A549 (cell line): ENCODE measurements around the gene GMDS. TPM values are rescaled to one million over a fixed set of nuclear protein-coding genes. Genes with fewer than 3 reads are reported as not detected.

Experiments used
- ATAC-seq, 2 experiments: fragments of 200-7000 bp in 1 of 2; fragments of >200 bp in 1 of 2; cut with Nextera tagmentation in 1 of 2; cut with Tn5 transposase in 1 of 2; 3 replicates each; pipeline versions ENCODE4 v1.8.0 to v1.9.1; 2018 to 2020; ENCODE audit warnings: mild to moderate bottlenecking in 1 of 2, moderate library complexity in 1 of 2
- CTCF ChIA-PET: fragments of 300-600 bp; sonication (Branson Sonifier 250); formaldehyde crosslinking; extraction: SDS; loops from one replicate; lab custom pipeline; 2021; ENCODE audit warnings: antibody characterized with exemption, inconsistent platforms; lab: Yijun Ruan, JAX
- POLR2A ChIA-PET: fragments of 350-600 bp; formaldehyde crosslinking; extraction: SDS; loops from one replicate; lab custom pipeline; 2021; ENCODE audit warnings: antibody characterized with exemption, inconsistent platforms; lab: Yijun Ruan, JAX
- DNase-seq, 2 experiments: peaks; one replicate each; pipeline versions ENCODE4 v3.0.0 to v3.0.0-alpha.2; 2011 to 2016; ENCODE audit warnings: low read depth in 1 of 2, low spot score in 1 of 2
- FAIRE-seq: peaks from 2 replicates; lab custom pipeline; 2011; peaks lifted over from hg19 to GRCh38; lab: Jason Lieb, UNC
- H3K27ac ChIP-seq, 2 experiments: fragments of >200 bp; sonication (Bioruptor Twin); formaldehyde crosslinking; 3 replicates each; pipeline ENCODE4 v1.5.1; 2016 to 2017
- H3K4me1 ChIP-seq: fragments of >200 bp; sonication (Bioruptor Twin); formaldehyde crosslinking; 3 replicates; pipeline ENCODE4 v1.6.1; 2016
- H3K4me2 ChIP-seq: fragments of >200 bp; sonication (Bioruptor Twin); formaldehyde crosslinking; 3 replicates; pipeline ENCODE4 v1.6.1; 2016
- H3K4me3 ChIP-seq: fragments of >200 bp; sonication (Bioruptor Twin); formaldehyde crosslinking; 3 replicates; pipeline ENCODE4 v1.5.1; 2016
- H3K9me3 ChIP-seq: fragments of >200 bp; sonication (Bioruptor Twin); formaldehyde crosslinking; 3 replicates; pipeline ENCODE4 v1.6.1; 2016
- ATOH8 ChIP-seq: fragments of 250-450 bp; sonication (Bioruptor Pico); IDR thresholded peaks from 2 replicates; pipeline ENCODE4 v1.5.0; 2020; ENCODE audit warnings: low read depth, mild to moderate bottlenecking, moderate library complexity
- BHLHE40 ChIP-seq: IDR thresholded peaks from 2 replicates; pipeline ENCODE4 v1.6.1; 2012; ENCODE audit warnings: low read depth, low read length, inconsistent platforms
- CBX2 ChIP-seq: fragments of 200-600 bp; sonication (generic); IDR thresholded peaks from 2 replicates; pipeline ENCODE4 v1.6.1; 2016; ENCODE audit warnings: low read depth, mild to moderate bottlenecking, borderline replicate concordance
- CBX8 ChIP-seq: fragments of 200-600 bp; sonication (generic); IDR thresholded peaks from 2 replicates; pipeline ENCODE4 v1.6.1; 2016
- CHD2 ChIP-seq: fragments of 150-350 bp; IDR thresholded peaks from 2 replicates; pipeline ENCODE4 v1.6.1; 2014; ENCODE audit warnings: low read length; ENCODE audit not compliant: partially characterized antibody
- CHD4 ChIP-seq: fragments of 200-600 bp; sonication (generic); IDR thresholded peaks from 2 replicates; pipeline ENCODE4 v1.6.1; 2016; ENCODE audit warnings: antibody characterized with exemption, mild to moderate bottlenecking, borderline replicate concordance
- E2F6 ChIP-seq: IDR thresholded peaks from 2 replicates; pipeline ENCODE4 v1.6.1; 2012; ENCODE audit warnings: low read depth, borderline replicate concordance
- EHF ChIP-seq: fragments of 250-450 bp; sonication (Bioruptor Pico); IDR thresholded peaks from 2 replicates; pipeline ENCODE4 v1.5.0; 2020; ENCODE audit warnings: mild to moderate bottlenecking
- EHMT2 ChIP-seq: fragments of 200-600 bp; sonication (generic); IDR thresholded peaks from 2 replicates; pipeline ENCODE4 v1.6.1; 2016; ENCODE audit warnings: antibody characterized with exemption, low read depth, mild to moderate bottlenecking, moderate library complexity
- EP300 ChIP-seq, 2 experiments: fragments of >200 bp; sonication (Bioruptor Twin); formaldehyde crosslinking; IDR thresholded peaks; 2 replicates in 1 of 2; 3 replicates in 1 of 2; pipeline ENCODE4 v1.6.1; 2016 to 2017
- ESRRA ChIP-seq: fragments of 150-350 bp; IDR thresholded peaks from 2 replicates; pipeline ENCODE4 v1.6.1; 2014; ENCODE audit warnings: mild to moderate bottlenecking, low read length, borderline replicate concordance
- FOSB ChIP-seq: fragments of 250-450 bp; sonication (Bioruptor Pico); IDR thresholded peaks from 2 replicates; pipeline ENCODE4 v1.5.0; 2020; ENCODE audit warnings: mild to moderate bottlenecking, moderate library complexity
- GATA3 ChIP-seq: IDR thresholded peaks from 2 replicates; pipeline ENCODE4 v1.6.1; 2012; ENCODE audit warnings: borderline replicate concordance
- HES2 ChIP-seq: fragments of >200 bp; sonication (Bioruptor Twin); formaldehyde crosslinking; IDR thresholded peaks from 2 replicates; pipeline ENCODE4 v1.6.1; 2016
- HOXB13 ChIP-seq: fragments of 250-450 bp; sonication (Bioruptor Pico); IDR thresholded peaks from 2 replicates; pipeline ENCODE4 v1.5.0; 2020; ENCODE audit warnings: low read depth, mild to moderate bottlenecking, moderate library complexity
- JUNB ChIP-seq: fragments of >200 bp; sonication (Bioruptor Twin); formaldehyde crosslinking; IDR thresholded peaks from 2 replicates; pipeline ENCODE4 v1.6.1; 2016
- KDM1A ChIP-seq: fragments of 200-600 bp; sonication (generic); IDR thresholded peaks from 2 replicates; pipeline ENCODE4 v1.6.1; 2016; ENCODE audit warnings: low read depth, mild to moderate bottlenecking
- MAX ChIP-seq: IDR thresholded peaks from 2 replicates; pipeline ENCODE4 v1.6.1; 2012
- MAZ ChIP-seq: fragments of 150-350 bp; IDR thresholded peaks from 2 replicates; pipeline ENCODE4 v1.6.1; 2014; ENCODE audit warnings: antibody characterized with exemption, low read depth, low read length, borderline replicate concordance
- PBX3 ChIP-seq: IDR thresholded peaks from 2 replicates; pipeline ENCODE4 v1.6.1; 2012
- POLR2AphosphoS2 ChIP-seq: conservative IDR thresholded peaks from 2 replicates; pipeline ENCODE4 v1.6.1; 2012; ENCODE audit warnings: low read length, improper control_type of control experiment, inconsistent platforms
- RAD21 ChIP-seq, 2 experiments: fragments of >200 bp in 1 of 2; sonication (Bioruptor Twin) in 1 of 2; formaldehyde crosslinking in 1 of 2; IDR thresholded peaks in 1 of 2; conservative IDR thresholded peaks in 1 of 2; 2 replicates in 1 of 2; 3 replicates in 1 of 2; pipeline ENCODE4 v1.6.1; 2012 to 2018; ENCODE audit warnings: inconsistent platforms in 1 of 2
- RARB ChIP-seq: fragments of 250-450 bp; sonication (Bioruptor Pico); IDR thresholded peaks from 2 replicates; pipeline ENCODE4 v1.8.0; 2021; ENCODE audit warnings: mild to moderate bottlenecking, moderate library complexity
- ZFP36 ChIP-seq: fragments of 450-650 bp; IDR thresholded peaks from 2 replicates; pipeline ENCODE4 v1.6.1; 2014; ENCODE audit warnings: borderline replicate concordance; ENCODE audit not compliant: partially characterized antibody
- ZNF302 ChIP-seq: fragments of 250-450 bp; sonication (Bioruptor Pico); IDR thresholded peaks from 2 replicates; pipeline ENCODE4 v1.9.0; 2021; ENCODE audit warnings: inconsistent platforms, mild to moderate bottlenecking, moderate library complexity
- whole genome bisulfite sequencing: methylation state at CpG from one replicate; pipeline ENCODE4 v1.1.6; 2017; ENCODE audit errors: missing lambda C conversion rate; 5-methylcytosine and 5-hydroxymethylcytosine counted together
- polyA plus RNA-seq, 4 experiments: library from polyadenylated mRNA; depleted of rRNA in 3 of 4; stranded (reverse); fragments of >200 nt; fragmentation: RNase III in 1 of 4; extraction: RNeasy Plus Mini Kit Qiagen cat#74134 plus additional on column Dnase treatment in 1 of 4; gene quantifications; 2 replicates in 3 of 4; 3 replicates in 1 of 4; pipeline ENCODE4 v1.2.3, GENCODE V29; 2011 to 2017
- TF ChIP-seq, protein P1 (sequence below): fragments of 450-650 bp; IDR thresholded peaks from 2 replicates; pipeline ENCODE4 v1.6.1; 2014; ENCODE audit warnings: antibody characterized with exemption

GMDS gene
- polyA plus RNA-seq, 2 of the 4 experiments (the other 2 are of a cell fraction): 9.9 to 12.4 TPM

DNA sequence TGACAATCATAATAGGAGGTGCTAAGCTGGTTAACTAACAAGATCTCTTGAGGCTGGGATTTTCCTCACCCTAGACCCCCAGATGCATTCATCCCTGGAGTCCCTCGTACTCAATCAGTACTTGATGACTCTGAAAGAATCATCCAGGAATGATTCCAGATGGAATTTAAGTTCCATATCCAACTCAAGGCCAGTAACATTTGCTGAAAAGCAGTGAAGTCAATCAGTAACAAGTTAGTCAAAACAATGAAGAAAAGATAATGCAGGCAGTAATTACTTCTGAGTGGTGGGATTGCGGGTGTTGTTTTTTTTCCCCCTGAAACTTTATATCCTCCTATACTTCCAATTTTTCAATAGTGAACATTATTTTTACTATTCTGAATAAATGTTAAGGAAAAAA is 18.6 kb downstream of the GMDS start:
- DNase-seq: no peak
- no peak overlapping the region for H3K4me2 ChIP-seq
- no peaks in the 10 kb centered on the region for H3K9me3 ChIP-seq
- TF ChIP-seq GATA3 (no peak), FOSB (CRISPR knock-in tag) (no peak), HES2 (no peak), RARB (CRISPR knock-in tag) (no peak), POLR2AphosphoS2 (no peak), MAX (no peak), HOXB13 (CRISPR knock-in tag) (no peak), E2F6 (no peak), CHD2 (no peak), KDM1A (no peak)
- TF ChIP-seq, all 56 proteins: peak for 0
- Histone ChIP-seq H3K4me1 (peaks cover 22% of the 10 kb centered on the region), H3K4me3 (no peak overlapping the region), H3K27ac (no peak overlapping the region)
- no peak for ATAC-seq
- ChIA-PET CTCF (interaction anchor here (1.1 kb wide), 1 partner anchor 622 kb away, joined by 3 read pairs; no protein-coding TSS in a partner anchor), POLR2A (no interaction called here)
- FAIRE-seq: no peak
- 96% methylated on average over 2 of the region's 2 CpGs for WGBS

- DNase-seq (peak in 1 of 2 experiments; percentile 21), FAIRE-seq (no peak), ATAC-seq (no peak)
- no peaks in the 10 kb centered on the region for H3K9me3 ChIP-seq
- no peak overlapping the region; a peak in 1 of 6 replicates for H3K27ac ChIP-seq
- peaks cover 22% of the 10 kb centered on the region for H3K4me1 ChIP-seq
- POLR2A ChIA-PET: no interaction called here
- CTCF ChIA-PET: interaction anchor here (0.7 to 1.2 kb wide), 3 partner anchors 9 to 128 kb away, joined by 3 read pairs; no protein-coding TSS in a partner anchor
- no peak for TF ChIP-seq MAX
- no peak for TF ChIP-seq ATOH8 (CRISPR knock-in tag)
- TF ChIP-seq EP300 (IDR thresholded peaks at IDR 0.05): no peak
- TF ChIP-seq JUNB: no peak
- TF ChIP-seq CBX2: no peak
- no peak for TF ChIP-seq PBX3
- TF ChIP-seq CBX8: no peak
- TF ChIP-seq CHD4: no peak
- no peak for TF ChIP-seq ZFP36
- no peak for TF ChIP-seq RARB (CRISPR knock-in tag)
- no peak for TF ChIP-seq ZNF302
- TF ChIP-seq RAD21 (conservative IDR thresholded peaks at IDR 0.05 in 1 of 2, IDR thresholded peaks at IDR 0.05 in 1 of 2): no peak
- TF ChIP-seq, protein P1, sequence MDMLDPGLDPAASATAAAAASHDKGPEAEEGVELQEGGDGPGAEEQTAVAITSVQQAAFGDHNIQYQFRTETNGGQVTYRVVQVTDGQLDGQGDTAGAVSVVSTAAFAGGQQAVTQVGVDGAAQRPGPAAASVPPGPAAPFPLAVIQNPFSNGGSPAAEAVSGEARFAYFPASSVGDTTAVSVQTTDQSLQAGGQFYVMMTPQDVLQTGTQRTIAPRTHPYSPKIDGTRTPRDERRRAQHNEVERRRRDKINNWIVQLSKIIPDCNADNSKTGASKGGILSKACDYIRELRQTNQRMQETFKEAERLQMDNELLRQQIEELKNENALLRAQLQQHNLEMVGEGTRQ: no peak
- no peak for TF ChIP-seq MAZ
- no peak for TF ChIP-seq ESRRA
- no peak for TF ChIP-seq BHLHE40
- no peak for TF ChIP-seq EHMT2
- no peak for TF ChIP-seq EHF (CRISPR knock-in tag)
- no peak for TF ChIP-seq CHD2
- peak overlapping the region; percentile 52 for H3K4me2 ChIP-seq
- WGBS: 42% methylated on average over 6 of the region's 6 CpGs
- H3K4me3 ChIP-seq: no peak overlapping the region
Observed at GRCh38 chr6:2225422-2226392, 19.7 kb downstream of the GMDS start.
